GM12891 (cell line): ENCODE results near the gene RSBN1L.

Source experiments
- POLR2A ChIP-seq: IDR thresholded peaks from 2 replicates; pipeline ENCODE4 v1.6.1; 2011; ENCODE audit warnings: low read depth, low read length, control low read depth
- TAF1 ChIP-seq: IDR thresholded peaks from 2 replicates; pipeline ENCODE4 v1.6.1; 2011; ENCODE audit warnings: low read depth, low read length, control low read depth

DNA sequence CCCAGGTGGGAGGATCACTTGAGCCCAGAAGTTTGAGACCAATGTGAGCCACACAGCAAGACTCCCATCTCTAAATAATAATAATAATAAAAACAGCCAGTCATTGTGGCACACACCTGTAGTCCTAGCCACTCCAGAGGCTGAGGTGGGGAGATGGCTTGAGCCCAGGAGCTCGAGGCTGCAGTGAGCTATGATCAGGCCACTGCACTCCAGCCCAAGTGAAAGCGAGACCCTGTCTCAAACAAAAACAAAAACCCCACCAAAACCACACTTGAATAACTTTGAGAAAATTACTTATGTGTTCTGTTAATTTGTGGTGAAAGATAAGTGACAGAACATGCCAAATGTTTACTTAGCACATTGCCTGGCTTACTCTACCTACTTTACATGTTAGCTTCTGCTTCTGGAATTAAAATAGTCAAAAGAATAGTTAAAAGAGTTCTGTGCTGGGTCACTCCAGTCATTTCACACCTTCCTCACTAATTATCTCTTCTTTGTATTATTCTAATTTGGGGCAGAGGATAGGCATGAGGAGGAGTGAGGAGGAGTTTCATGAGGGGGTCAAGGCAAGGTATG is 92.2 kb downstream of the RSBN1L start:
- TF ChIP-seq POLR2A (no peak), TAF1 (no peak)
